K562 (cell line): ENCODE results near the gene FBRS. TPM values are rescaled to one million over a fixed set of nuclear protein-coding genes. Genes with fewer than 3 reads are reported as not detected.
A peak's percentile ranks its signal among the peaks of the same experiment; 100 is the strongest.

Source experiments
- ARNT ChIP-seq, 2 experiments: fragments of 450-650 bp; IDR thresholded peaks; 2 replicates each; pipeline ENCODE4 v1.6.1; 2016; ENCODE audit warnings: mild to moderate bottlenecking in 1 of 2
- FOXO4 ChIP-seq: fragments of 450-650 bp; formaldehyde crosslinking; IDR thresholded peaks from 2 replicates; pipeline ENCODE4 v1.4.0; 2020; ENCODE audit warnings: mild to moderate bottlenecking, moderate library complexity
- FUS ChIP-seq: fragments of 200-400 bp; formaldehyde crosslinking; optimal IDR thresholded peaks from 2 replicates; pipeline ENCODE3; 2017; ENCODE audit warnings: low read depth, low read length
- HMG20A ChIP-seq: fragments of 450-650 bp; formaldehyde crosslinking; conservative IDR thresholded peaks from 2 replicates; pipeline ENCODE4 v1.4.0; 2020; ENCODE audit warnings: mild to moderate bottlenecking, mixed read lengths
- JUN ChIP-seq, 2 experiments: sonication (generic) in 1 of 2; formaldehyde crosslinking in 1 of 2; IDR thresholded peaks; 2 replicates each; pipeline versions ENCODE4 v1.6.1 to v1.8.0; 2012 to 2022; ENCODE audit warnings: borderline replicate concordance in 2 of 2, mild to moderate bottlenecking in 2 of 2, improper control_type of control experiment in 1 of 2, low read depth in 1 of 2, low read length in 1 of 2, missing genetic modification reagents in 1 of 2
- NR3C1 ChIP-seq: sonication (generic); formaldehyde crosslinking; IDR thresholded peaks from 2 replicates; pipeline ENCODE4 v1.8.1; 2022; ENCODE audit warnings: missing genetic modification reagents
- NRF1 ChIP-seq, 2 experiments: fragments of 450-650 bp; IDR thresholded peaks in 1 of 2; conservative IDR thresholded peaks in 1 of 2; 2 replicates each; pipeline ENCODE4 v1.6.1; 2014; ENCODE audit warnings: mild to moderate bottlenecking in 2 of 2
- RBFOX2 ChIP-seq: fragments of 200-400 bp; formaldehyde crosslinking; IDR thresholded peaks from 2 replicates; pipeline ENCODE4 v1.6.1; 2017; ENCODE audit warnings: low read depth, mild to moderate bottlenecking, low read length, moderate library complexity
- SAFB2 ChIP-seq: fragments of 200-400 bp; formaldehyde crosslinking; IDR thresholded peaks from 2 replicates; pipeline ENCODE4 v1.6.1; 2018; ENCODE audit warnings: borderline replicate concordance, low read length, low read depth, moderate library complexity; ENCODE audit not compliant: severe bottlenecking
- ZBED1 ChIP-seq: IDR thresholded peaks from 2 replicates; pipeline ENCODE4 v1.6.1; 2014
- ZBTB1 ChIP-seq: sonication (generic); formaldehyde crosslinking; IDR thresholded peaks from 2 replicates; pipeline ENCODE4 v1.8.1; 2023; ENCODE audit warnings: missing genetic modification reagents, low read depth, mild to moderate bottlenecking, borderline replicate concordance
- ZBTB2 ChIP-seq: fragments of 450-650 bp; IDR thresholded peaks from 2 replicates; pipeline ENCODE4 v1.6.1; 2016; ENCODE audit warnings: antibody characterized with exemption
- ZC3H4 ChIP-seq: sonication (generic); formaldehyde crosslinking; IDR thresholded peaks from 2 replicates; pipeline ENCODE4 v1.9.0; 2021; ENCODE audit warnings: missing genetic modification reagents, borderline replicate concordance
- ZNF165 ChIP-seq: fragments of 250-450 bp; sonication (Bioruptor Pico); IDR thresholded peaks from 2 replicates; pipeline ENCODE4 v1.4.0; 2020; ENCODE audit warnings: borderline replicate concordance
- ZNF561 ChIP-seq: fragments of 450-650 bp; formaldehyde crosslinking; conservative IDR thresholded peaks from 2 replicates; pipeline ENCODE4 v1.4.0; 2020; ENCODE audit warnings: mild to moderate bottlenecking, moderate library complexity
- ZNF589 ChIP-seq: fragments of 200-800 bp; sonication (Bioruptor generic); IDR thresholded peaks from 2 replicates; pipeline ENCODE4 v1.6.1; 2016; ENCODE audit warnings: low read depth, missing genetic modification characterization, missing compliant biosample characterization
- ZNF668 ChIP-seq: fragments of 250-450 bp; sonication (Bioruptor Pico); IDR thresholded peaks from 2 replicates; pipeline ENCODE4 v1.8.0; 2022; ENCODE audit warnings: mild to moderate bottlenecking, inconsistent platforms
- ZNF780A ChIP-seq: fragments of 250-450 bp; sonication (Bioruptor Pico); IDR thresholded peaks from 2 replicates; pipeline ENCODE4 v1.5.0; 2021; ENCODE audit warnings: mild to moderate bottlenecking
- polyA plus RNA-seq, 8 experiments: library from polyadenylated mRNA; depleted of rRNA in 4 of 8; stranded (reverse) in 5 of 8; unstranded in 3 of 8; fragments of >200 nt; fragmentation: Nextera tagmentation in 2 of 8; fragmentation: Illumina TruSeq in 1 of 8; extraction: Ambion mirVana in 2 of 8; extraction: Trizol in 1 of 8; gene quantifications; 2 replicates each; pipeline versions ENCODE4 v1.2.1 to v1.2.3, GENCODE V29; 2011 to 2014; ENCODE audit warnings: inconsistent platforms in 1 of 8, missing spikeins in 1 of 8
- total RNA-seq, 7 experiments: library from RNA; depleted of rRNA in 6 of 7; stranded (reverse); fragments of >200 nt in 6 of 7; fragmentation: Illumina TruSeq in 2 of 7; extraction: Trizol in 2 of 7; gene quantifications; 2 replicates each; pipeline versions ENCODE4 v1.2.1 to v1.2.3, GENCODE V29; 2011 to 2021; ENCODE audit warnings: low replicate concordance in 1 of 7
- TF ChIP-seq, protein P1 (sequence below): fragments of 450-650 bp; IDR thresholded peaks from 2 replicates; pipeline ENCODE4 v1.6.1; 2016; ENCODE audit warnings: missing biosample characterization, missing genetic modification characterization
- TF ChIP-seq, protein P2 (sequence below): fragments of 450-650 bp; IDR thresholded peaks from 2 replicates; pipeline ENCODE4 v1.6.1; 2017; ENCODE audit warnings: mild to moderate bottlenecking, moderate library complexity
- TF ChIP-seq, protein P3 (sequence below), 2 experiments: fragments of 450-650 bp in 1 of 2; sonication (generic) in 1 of 2; formaldehyde crosslinking in 1 of 2; IDR thresholded peaks in 1 of 2; conservative IDR thresholded peaks in 1 of 2; 2 replicates each; pipeline versions ENCODE4 v1.6.1 to v1.8.1; 2016 to 2023; ENCODE audit warnings: mild to moderate bottlenecking in 2 of 2, moderate library complexity in 2 of 2, inconsistent platforms in 1 of 2, missing genetic modification reagents in 1 of 2

FBRS gene
- total and polyA plus RNA-seq, 9 of the 15 experiments (the other 6 are each of a cell fraction or from before 2014, with no cell fraction given), result 0.32 to 59.5 (median 13.1) TPM

- TF ChIP-seq ZC3H4 (CRISPR knock-in tag), result no peak
- TF ChIP-seq, protein P1, sequence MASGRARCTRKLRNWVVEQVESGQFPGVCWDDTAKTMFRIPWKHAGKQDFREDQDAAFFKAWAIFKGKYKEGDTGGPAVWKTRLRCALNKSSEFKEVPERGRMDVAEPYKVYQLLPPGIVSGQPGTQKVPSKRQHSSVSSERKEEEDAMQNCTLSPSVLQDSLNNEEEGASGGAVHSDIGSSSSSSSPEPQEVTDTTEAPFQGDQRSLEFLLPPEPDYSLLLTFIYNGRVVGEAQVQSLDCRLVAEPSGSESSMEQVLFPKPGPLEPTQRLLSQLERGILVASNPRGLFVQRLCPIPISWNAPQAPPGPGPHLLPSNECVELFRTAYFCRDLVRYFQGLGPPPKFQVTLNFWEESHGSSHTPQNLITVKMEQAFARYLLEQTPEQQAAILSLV (tag), result no peak
- peak; percentile 52; the same call in 1 of the 2 replicates for TF ChIP-seq HMG20A
- no peak for TF ChIP-seq FUS
- no peak for TF ChIP-seq ZNF780A
- TF ChIP-seq FOXO4, result no peak
- no peak for TF ChIP-seq RBFOX2
- TF ChIP-seq ZNF561 (CRISPR knock-in tag), result no peak
- TF ChIP-seq NR3C1 (CRISPR knock-in tag), result no peak
- TF ChIP-seq ZBED1, result no peak
- TF ChIP-seq ZBTB1 (CRISPR knock-in tag), result no peak
- TF ChIP-seq JUN (IDR thresholded peaks at IDR 0.05; ENCODE audit: borderline replicate concordance, low read depth, low read length), result no peak
- no peak for TF ChIP-seq JUN (CRISPR knock-in tag; IDR thresholded peaks at IDR 0.05; ENCODE audit: borderline replicate concordance)
- TF ChIP-seq ARNT (IDR thresholded peaks at IDR 0.05), result no peak
- TF ChIP-seq NRF1 (conservative IDR thresholded peaks at IDR 0.05 in 1 of 2, IDR thresholded peaks at IDR 0.05 in 1 of 2), result no peak
- TF ChIP-seq ZNF589, result no peak; the same call in 1 of the 2 replicates
- TF ChIP-seq, protein P2, sequence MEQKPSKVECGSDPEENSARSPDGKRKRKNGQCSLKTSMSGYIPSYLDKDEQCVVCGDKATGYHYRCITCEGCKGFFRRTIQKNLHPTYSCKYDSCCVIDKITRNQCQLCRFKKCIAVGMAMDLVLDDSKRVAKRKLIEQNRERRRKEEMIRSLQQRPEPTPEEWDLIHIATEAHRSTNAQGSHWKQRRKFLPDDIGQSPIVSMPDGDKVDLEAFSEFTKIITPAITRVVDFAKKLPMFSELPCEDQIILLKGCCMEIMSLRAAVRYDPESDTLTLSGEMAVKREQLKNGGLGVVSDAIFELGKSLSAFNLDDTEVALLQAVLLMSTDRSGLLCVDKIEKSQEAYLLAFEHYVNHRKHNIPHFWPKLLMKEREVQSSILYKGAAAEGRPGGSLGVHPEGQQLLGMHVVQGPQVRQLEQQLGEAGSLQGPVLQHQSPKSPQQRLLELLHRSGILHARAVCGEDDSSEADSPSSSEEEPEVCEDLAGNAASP, result no peak
- TF ChIP-seq ZNF165 (CRISPR knock-in tag), result 0 out of 2 replicates have a peak, but pooled peaks have one; percentile 35
- no peak for TF ChIP-seq ZNF668 (CRISPR knock-in tag)
- no peak for TF ChIP-seq ZBTB2
- TF ChIP-seq, protein P3, sequence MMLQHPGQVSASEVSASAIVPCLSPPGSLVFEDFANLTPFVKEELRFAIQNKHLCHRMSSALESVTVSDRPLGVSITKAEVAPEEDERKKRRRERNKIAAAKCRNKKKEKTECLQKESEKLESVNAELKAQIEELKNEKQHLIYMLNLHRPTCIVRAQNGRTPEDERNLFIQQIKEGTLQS (IDR thresholded peaks at IDR 0.05), result no peak
- TF ChIP-seq, protein P3 (CRISPR knock-in tag; conservative IDR thresholded peaks at IDR 0.05), result no peak; the same call in 1 of the 2 replicates
- no peak for TF ChIP-seq SAFB2
Observed at GRCh38 chr16:30656974-30657865, 1.0 kb upstream of the FBRS start (continued).
